Measurements from ENCODE around the gene KIF16B. TPM values are rescaled to one million over a fixed set of nuclear protein-coding genes. Genes with fewer than 3 reads are reported as not detected.

KIF16B gene
- total RNA-seq, 1 experiment from 2014 or later, result 4.6 TPM

- POLR2A ChIA-PET (ENCODE audit: low non-redundant PET), result no interaction called here
- no peaks in the 10 kb centered on the region for H3K4me1 ChIP-seq (ENCODE audit: insufficient read depth, low read length, poor library complexity, severe bottlenecking)
- BruUV-seq (replicated peaks), result no TSS peak
These were observed 161.9 kb downstream of the KIF16B start for GRCh38 chr20:16411361-16411760.

GRCh38 chr20:16410626-16411025 is 162.6 kb downstream of the KIF16B start:
- no peak for DNase-seq (ENCODE audit: low spot score)
- intact Hi-C loops (cut with micrococcal nuclease; ENCODE audit: unreplicated experiment), result no loop called here
- Histone ChIP-seq H3K27ac (ENCODE audit: low read depth, low read length, poor library complexity, severe bottlenecking) (no peak overlapping the region), H3K9me3 (ENCODE audit: low read depth, low read length, poor library complexity, severe bottlenecking) (no peaks in the 10 kb centered on the region), H3K36me3 (ENCODE audit: insufficient read depth, low read length, poor library complexity, severe bottlenecking) (no peaks in the 10 kb centered on the region), H3K4me1 (ENCODE audit: insufficient read depth, low read length, poor library complexity, severe bottlenecking) (no peaks in the 10 kb centered on the region), H3K4me3 (ENCODE audit: low read depth, low read length, poor library complexity, severe bottlenecking) (no peak overlapping the region), H3K27me3 (replicated peaks; ENCODE audit: insufficient read depth, low read depth, low read length, poor library complexity) (no peaks in the 10 kb centered on the region)
- no TSS peak for BruUV-seq (replicated peaks)
- TF ChIP-seq CTCF (conservative IDR thresholded peaks at IDR 0.05; ENCODE audit: low read depth, low read length), result no peak
- no peak for TF ChIP-seq EZH2 (IDR thresholded peaks at IDR 0.05; ENCODE audit: borderline replicate concordance, low read depth, low read length, poor library complexity, severe bottlenecking)
- ChIA-PET POLR2A (ENCODE audit: low non-redundant PET) (no interaction called here), CTCF (no interaction called here)

More at GRCh38 chr20:16411361-16411760, 161.9 kb downstream of the KIF16B start:
- Histone ChIP-seq H3K27me3 (replicated peaks; ENCODE audit: insufficient read depth, low read depth, low read length, poor library complexity) (no peaks in the 10 kb centered on the region), H3K9me3 (ENCODE audit: low read depth, low read length, poor library complexity, severe bottlenecking) (no peaks in the 10 kb centered on the region), H3K36me3 (ENCODE audit: insufficient read depth, low read length, poor library complexity, severe bottlenecking) (no peaks in the 10 kb centered on the region), H3K4me3 (ENCODE audit: low read depth, low read length, poor library complexity, severe bottlenecking) (no peak overlapping the region), H3K27ac (ENCODE audit: low read depth, low read length, poor library complexity, severe bottlenecking) (no peak overlapping the region)
- no peak for TF ChIP-seq CTCF (conservative IDR thresholded peaks at IDR 0.05; ENCODE audit: low read depth, low read length)
- no peak for TF ChIP-seq EZH2 (IDR thresholded peaks at IDR 0.05; ENCODE audit: borderline replicate concordance, low read depth, low read length, poor library complexity, severe bottlenecking)
- CTCF ChIA-PET, result no interaction called here
- intact Hi-C loops (cut with micrococcal nuclease; ENCODE audit: unreplicated experiment), result no loop called here
- DNase-seq (ENCODE audit: low spot score), result no peak

- Histone ChIP-seq H3K4me1 (ENCODE audit: insufficient read depth, low read length, poor library complexity, severe bottlenecking) (no peaks in the 10 kb centered on the region), H3K4me3 (ENCODE audit: low read depth, low read length, poor library complexity, severe bottlenecking) (no peak overlapping the region), H3K9me3 (ENCODE audit: low read depth, low read length, poor library complexity, severe bottlenecking) (no peaks in the 10 kb centered on the region), H3K27ac (ENCODE audit: low read depth, low read length, poor library complexity, severe bottlenecking) (no peak overlapping the region), H3K36me3 (ENCODE audit: insufficient read depth, low read length, poor library complexity, severe bottlenecking) (no peaks in the 10 kb centered on the region), H3K27me3 (replicated peaks; ENCODE audit: insufficient read depth, low read depth, low read length, poor library complexity) (no peaks in the 10 kb centered on the region)
- no peak for DNase-seq (ENCODE audit: low spot score)
- ChIA-PET POLR2A (ENCODE audit: low non-redundant PET) (no interaction called here), CTCF (no interaction called here)
- no peak for TF ChIP-seq CTCF (conservative IDR thresholded peaks at IDR 0.05; ENCODE audit: low read depth, low read length)
- no peak for TF ChIP-seq EZH2 (IDR thresholded peaks at IDR 0.05; ENCODE audit: borderline replicate concordance, low read depth, low read length, poor library complexity, severe bottlenecking)
- intact Hi-C loops (cut with micrococcal nuclease; ENCODE audit: unreplicated experiment), result no loop called here
- no TSS peak for BruUV-seq (replicated peaks)
These were observed 164.3 kb downstream of the KIF16B start for GRCh38 chr20:16408981-16409380.
